HCEC 1CT (cell line): ENCODE data around the gene ITPA.

Experiments
- DNase-seq: peaks from one replicate; pipeline ENCODE4 v3.0.0-alpha.2; 2017

The ITPA gene

GRCh38 chr20:3231116-3231515, 21.8 kb downstream of the ITPA start:
- no peak for DNase-seq

DNA sequence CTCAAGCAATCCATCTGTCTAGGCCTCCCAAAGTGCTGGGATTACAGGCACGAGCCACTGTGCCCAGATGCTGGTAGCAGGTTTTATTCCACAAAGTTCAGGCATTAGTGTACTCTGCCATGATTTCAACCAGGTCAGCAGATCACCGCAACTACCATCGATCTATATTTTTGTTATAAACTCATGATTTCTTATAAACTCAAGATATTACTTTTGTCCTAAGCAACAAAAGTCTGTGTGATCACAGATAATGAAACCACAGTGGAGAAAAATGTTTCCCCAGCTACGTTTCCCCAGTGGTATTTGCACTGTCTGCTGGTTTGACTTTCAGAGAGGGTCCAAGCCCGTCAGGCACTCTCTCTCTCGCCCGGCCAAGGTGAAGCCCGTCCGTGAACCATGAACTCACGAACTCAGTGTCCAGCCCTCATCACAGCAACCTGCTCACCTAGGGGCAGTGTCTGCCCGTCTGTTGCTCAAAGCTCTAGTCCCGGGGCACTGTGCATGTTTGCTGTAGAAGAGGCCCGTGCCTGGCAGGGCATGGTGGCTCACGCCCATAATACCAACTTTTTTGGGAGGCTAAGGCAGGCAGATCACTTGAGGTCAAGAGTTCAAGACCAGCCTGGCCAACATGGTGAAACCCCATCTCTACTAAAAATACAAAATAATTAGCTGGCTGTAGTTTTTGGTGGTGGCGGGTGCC, 22.7 kb downstream of the ITPA start:
- DNase-seq, result no peak

DNA sequence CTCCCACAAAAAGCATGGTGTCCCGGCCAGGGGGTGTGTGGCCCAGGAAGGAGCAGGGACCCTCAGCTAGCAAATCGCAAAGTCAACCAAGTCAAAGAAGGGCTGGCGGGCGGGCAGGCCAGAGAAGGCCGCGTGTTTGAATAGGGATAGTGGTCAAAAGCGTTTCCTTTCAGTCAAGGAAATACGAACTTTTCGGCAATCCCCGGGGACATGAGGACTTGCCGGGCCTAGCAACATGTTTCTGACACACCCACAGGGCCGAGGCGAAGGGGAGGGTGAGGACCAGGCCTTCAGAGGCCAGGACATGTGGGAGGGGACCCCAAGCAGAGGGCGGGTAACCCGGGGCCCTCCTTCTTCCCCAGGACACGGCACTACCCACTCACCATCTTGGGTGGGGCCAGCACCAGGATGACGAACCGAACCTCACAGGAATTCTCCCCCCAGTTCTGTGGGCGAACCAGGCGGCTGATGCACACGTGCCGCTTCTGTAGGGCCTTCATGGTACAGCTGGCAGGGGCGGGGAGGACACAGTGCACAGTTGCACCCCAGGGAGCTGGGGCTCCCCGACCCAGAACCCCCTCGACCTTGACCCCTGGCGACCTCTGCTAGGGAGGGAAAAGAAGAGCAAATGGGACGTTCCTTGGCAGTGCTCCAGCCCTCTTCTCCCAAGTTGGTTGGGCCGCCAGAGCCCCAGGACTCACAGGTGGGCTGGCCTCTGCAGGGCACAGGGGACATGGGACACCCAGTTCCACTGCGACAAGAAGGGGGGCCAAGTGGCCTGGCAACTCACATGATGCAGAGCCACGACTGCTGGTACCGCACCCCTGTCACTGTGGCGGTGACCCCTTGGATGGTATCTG, 24.1 kb downstream of the ITPA start:
- no peak for DNase-seq

DNA sequence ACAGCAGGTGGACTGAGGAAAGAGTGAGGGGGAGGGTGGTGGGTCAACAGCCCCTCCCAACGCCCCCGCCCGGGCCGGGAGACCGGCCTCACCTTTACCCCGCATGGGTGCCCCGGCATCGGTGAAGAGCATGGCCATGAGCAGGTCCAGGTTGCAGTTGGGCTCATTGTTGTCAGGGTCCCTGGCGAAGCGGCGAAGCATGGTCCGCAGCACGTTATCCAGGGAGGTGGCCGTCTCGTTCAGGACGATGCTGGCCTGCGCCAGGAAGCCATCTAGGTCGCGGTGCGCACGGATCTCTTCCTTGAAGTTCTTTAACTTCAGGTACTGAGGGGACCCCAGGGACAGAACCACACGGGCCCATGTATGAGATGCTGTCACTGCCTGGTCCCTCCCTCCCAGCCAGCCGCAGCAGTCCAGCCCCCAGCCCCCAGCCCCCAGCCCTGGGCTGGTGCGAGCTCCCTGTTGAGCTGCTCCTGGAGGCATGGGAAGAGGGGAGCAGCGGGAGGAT, 24.7 kb downstream of the ITPA start:
- DNase-seq, result no peak

GRCh38 chr20:3235666-3236324, 26.5 kb downstream of the ITPA start:
- DNase-seq, result peak; percentile 47

GRCh38 chr20:3237011-3237957, 28.0 kb downstream of the ITPA start:
- no peak for DNase-seq

DNA sequence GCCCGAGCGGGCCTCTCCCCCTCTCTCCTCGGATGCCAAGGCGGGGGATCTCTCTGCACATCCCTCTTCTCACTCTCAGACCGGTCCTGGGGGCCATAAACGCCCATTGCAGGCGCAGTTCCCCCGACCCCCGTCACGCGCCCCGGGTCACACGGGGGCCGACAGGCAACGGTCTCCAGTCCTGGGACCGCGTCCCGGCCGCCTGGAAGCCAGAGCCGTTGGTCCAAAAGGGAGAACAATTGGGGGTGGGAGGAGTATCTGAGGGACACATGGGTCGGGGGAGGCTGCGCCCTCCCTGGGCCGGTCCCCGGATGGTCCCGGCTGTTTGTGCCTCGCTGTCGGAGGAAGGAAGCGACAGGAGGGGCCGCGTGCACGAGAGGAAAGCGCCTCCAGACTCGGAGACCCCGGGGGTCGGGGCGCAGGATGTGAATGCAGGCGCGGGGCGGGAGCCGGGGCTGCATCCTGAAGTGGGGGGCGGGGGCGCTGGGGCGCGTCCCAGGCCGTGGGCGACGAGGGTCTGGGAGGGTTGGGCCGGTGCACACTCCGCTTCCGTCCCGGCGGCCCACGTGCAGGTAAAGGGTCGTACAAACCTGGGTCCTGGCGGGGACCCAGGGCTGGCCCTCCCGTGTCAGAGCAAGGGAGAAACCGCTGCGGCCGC, 28.8 kb downstream of the ITPA start:
- no peak for DNase-seq

- DNase-seq, result no peak
Observed at GRCh38 chr20:3238616-3239025, 29.3 kb downstream of the ITPA start.

- DNase-seq, result peak; percentile 55
Observed at GRCh38 chr20:3239026-3239866, 29.9 kb downstream of the ITPA start, which contains the start of gene SLC4A11. TSS of gene SLC4A11 (minus strand) at chr20:3239190. CDS start at chr20:3239137, 53 bp downstream.

DNA sequence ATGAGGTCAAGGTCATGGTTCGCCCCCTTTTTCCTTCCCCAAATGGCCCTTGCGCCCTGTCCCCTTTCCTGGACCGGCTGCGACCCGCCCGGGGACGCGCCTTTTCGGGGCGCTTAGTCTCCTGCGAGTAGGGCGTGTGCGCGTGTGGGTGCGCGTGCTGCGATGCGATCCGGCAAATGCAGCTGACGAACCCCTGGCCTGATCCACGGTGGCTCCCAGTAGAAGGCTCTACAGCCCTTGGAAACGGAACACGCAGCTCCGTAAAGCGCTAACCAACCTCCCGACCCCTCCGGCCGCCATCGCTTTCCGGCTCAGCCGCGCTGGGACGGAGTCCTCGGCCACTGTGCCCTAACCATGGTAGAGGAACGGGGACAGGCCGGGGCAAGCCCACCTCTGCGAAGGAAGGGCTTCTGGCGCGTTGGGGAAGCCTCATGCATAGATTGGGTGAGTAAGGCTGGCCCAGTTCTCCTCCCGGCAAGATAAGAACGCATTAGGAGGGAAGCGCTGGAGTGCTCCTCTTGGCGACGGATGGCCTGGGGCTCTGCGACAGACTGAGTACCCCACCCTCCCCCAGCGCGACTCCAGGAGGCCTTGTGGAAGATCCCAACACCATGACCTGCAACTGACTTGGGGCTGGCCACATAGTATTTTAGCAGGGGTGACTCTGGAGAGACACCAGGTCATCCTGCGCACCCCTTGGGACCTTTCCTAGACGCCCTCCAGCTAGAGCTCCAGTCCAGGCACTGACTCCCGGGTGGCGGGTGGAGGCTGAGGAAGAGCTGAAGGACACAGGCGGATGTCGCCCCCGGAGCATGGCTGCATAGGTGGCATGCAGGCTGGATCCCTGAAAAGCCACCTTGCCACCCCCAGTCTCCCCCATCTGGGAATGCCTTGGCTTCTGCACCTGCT, 30.8 kb downstream of the ITPA start:
- no peak for DNase-seq

- DNase-seq, result no peak
Observed at GRCh38 chr20:3240776-3241363, 31.6 kb downstream of the ITPA start.

DNA sequence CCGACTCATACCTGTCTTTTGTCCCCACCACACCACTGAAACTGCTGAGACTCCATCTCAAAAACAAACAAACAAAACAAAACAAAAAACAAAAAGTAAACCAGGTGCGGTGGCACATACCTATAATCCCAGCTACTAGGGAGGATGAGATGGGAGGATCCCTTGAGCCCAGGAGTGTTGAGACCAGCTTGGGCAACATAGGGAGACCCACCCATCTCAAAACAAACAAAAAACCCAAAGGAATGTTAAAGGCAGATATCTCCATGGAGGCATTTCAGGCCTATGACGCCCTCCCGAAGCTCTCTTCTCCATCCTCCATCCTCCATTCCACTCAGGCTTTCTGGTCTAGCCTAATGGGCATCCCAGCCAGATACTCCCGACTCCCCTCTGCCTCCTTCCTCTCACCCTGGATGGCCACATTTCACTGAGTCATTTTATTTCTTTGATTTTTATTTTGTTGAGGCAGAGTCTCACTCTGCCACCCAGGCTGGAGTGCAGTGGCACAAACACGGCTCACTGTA, 32.9 kb downstream of the ITPA start:
- DNase-seq, result no peak

- DNase-seq, result no peak
Observed at GRCh38 chr20:3243718-3244358, 34.5 kb downstream of the ITPA start.

GRCh38 chr20:3244613-3245012, 35.3 kb downstream of the ITPA start:
- DNase-seq, result no peak

DNA sequence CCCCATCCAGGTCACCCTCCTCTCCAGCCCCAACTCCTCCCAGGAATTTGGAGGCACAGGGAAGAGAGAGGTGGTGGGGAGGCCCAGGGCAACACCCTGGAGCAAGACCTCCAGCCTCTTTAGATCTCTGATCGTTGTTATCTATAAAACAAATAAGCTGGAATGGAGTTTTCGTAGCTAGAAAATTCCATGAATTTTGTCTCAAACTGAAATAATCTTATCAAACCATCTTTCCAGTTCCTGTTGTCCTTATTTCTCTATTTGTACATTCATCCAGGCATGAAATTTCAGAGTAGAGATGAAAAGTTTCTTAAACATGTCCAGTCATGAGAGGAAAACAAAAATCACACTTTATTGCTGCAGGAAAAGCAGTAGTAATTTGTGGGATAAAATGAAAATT, 35.9 kb downstream of the ITPA start:
- DNase-seq, result no peak

GRCh38 chr20:3245711-3246110, 36.4 kb downstream of the ITPA start:
- DNase-seq, result no peak

DNA sequence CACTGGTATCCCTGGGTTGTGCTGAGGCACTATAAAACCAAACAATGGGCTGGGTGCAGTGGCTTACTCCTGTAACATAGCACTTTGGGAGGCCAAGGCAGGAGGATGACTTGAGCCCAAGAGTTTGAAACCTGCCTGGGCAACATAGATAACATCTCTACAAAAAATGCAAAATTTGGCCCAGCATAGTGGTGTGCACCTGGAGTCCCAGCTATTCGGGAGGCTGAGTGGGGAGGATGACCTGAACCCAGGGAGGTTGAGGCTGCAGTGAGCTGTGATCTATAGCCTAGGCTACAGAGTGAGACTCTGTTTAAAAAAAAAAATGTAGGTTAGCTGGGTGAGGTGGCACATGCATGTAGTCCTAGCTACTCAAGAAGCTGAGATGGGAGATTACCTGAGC, 37.4 kb downstream of the ITPA start:
- no peak for DNase-seq

- no peak for DNase-seq
Observed at GRCh38 chr20:3247638-3248037, 38.3 kb downstream of the ITPA start.
